Endothelial cell of umbilical vein (primary cell): ENCODE data around the gene DUSP16. TPM values are rescaled to one million over a fixed set of nuclear protein-coding genes. Genes with fewer than 3 reads are reported as not detected.

ENCODE experiments used
- BruUV-seq: library from RNA; stranded (reverse); fragments of 400-500 nt; replicated peaks from 2 replicates; lab custom pipeline; 2021; lab: Mats Ljungman, UMichigan
- CTCF ChIA-PET: fragments of 300-600, 350-600 bp; sonication (Branson Sonifier 250); formaldehyde crosslinking; loops from one replicate; lab custom pipeline; 2021; ENCODE audit warnings: antibody characterized with exemption, inconsistent platforms; lab: Charles Lee
- POLR2A ChIA-PET: fragments of 300-600, 350-600 bp; sonication (Branson Sonifier 250); formaldehyde crosslinking; loops from one replicate; lab custom pipeline; 2021; ENCODE audit warnings: antibody characterized with exemption, inconsistent platforms; lab: Charles Lee
- DNase-seq: peaks from one replicate; pipeline ENCODE4 v3.0.0-alpha.2; 2011; ENCODE audit warnings: low read depth, low spot score
- FAIRE-seq: peaks from 2 replicates; lab custom pipeline; 2011; peaks lifted over from hg19 to GRCh38; lab: Jason Lieb, UNC
- H2AFZ ChIP-seq: 2 replicates; pipeline ENCODE4 v1.6.0; 2012; ENCODE audit warnings: low read depth, low read length, control low read depth, inconsistent platforms
- H3K27ac ChIP-seq: 2 replicates; pipeline ENCODE4 v1.5.1; 2011; ENCODE audit warnings: low read depth, mild to moderate bottlenecking, control low read depth, low read length, moderate library complexity; ENCODE audit not compliant: insufficient read depth
- H3K27me3 ChIP-seq, 2 experiments: 2 replicates each; pipeline versions ENCODE4 v1.6.0 to v1.6.1; 2011; ENCODE audit warnings: low read length in 2 of 2, mixed read lengths in 1 of 2; ENCODE audit not compliant: control insufficient read depth in 2 of 2, insufficient read depth in 2 of 2
- H3K36me3 ChIP-seq, 2 experiments: 2 replicates in 1 of 2; 3 replicates in 1 of 2; pipeline ENCODE4 v1.5.1; 2011; ENCODE audit warnings: low read length in 2 of 2, mild to moderate bottlenecking in 1 of 2, moderate library complexity in 1 of 2; ENCODE audit not compliant: control insufficient read depth in 2 of 2, insufficient read depth in 2 of 2; ENCODE audit errors: extremely low read depth in 1 of 2
- H3K4me1 ChIP-seq: 3 replicates; pipeline ENCODE4 v1.5.1; 2011; ENCODE audit warnings: mild to moderate bottlenecking, low read length; ENCODE audit not compliant: control insufficient read depth, insufficient read depth; ENCODE audit errors: extremely low read depth
- H3K4me2 ChIP-seq: 2 replicates; pipeline ENCODE4 v1.6.1; 2011; ENCODE audit warnings: low read length, control low read depth, mixed read lengths; ENCODE audit not compliant: insufficient read depth
- H3K4me3 ChIP-seq, 3 experiments: fragments of 200-600 bp in 1 of 3; sonication (generic), shearing (Covaris generic) in 1 of 3; replicated peaks in 1 of 3; 2 replicates each; pipeline ENCODE4 v1.5.1; 2011 to 2016; ENCODE audit warnings: control low read depth in 3 of 3, low read length in 3 of 3, mild to moderate bottlenecking in 2 of 3, inconsistent platforms in 1 of 3, low read depth in 1 of 3, moderate library complexity in 1 of 3; ENCODE audit not compliant: insufficient read depth in 1 of 3
- H3K79me2 ChIP-seq: 2 replicates; pipeline ENCODE4 v1.6.0; 2012; ENCODE audit warnings: low read length, inconsistent platforms; ENCODE audit not compliant: control insufficient read depth, insufficient read depth
- H3K9ac ChIP-seq: replicated peaks from 2 replicates; pipeline ENCODE3; 2011; ENCODE audit warnings: low read length, control low read depth; ENCODE audit not compliant: insufficient read depth; ENCODE audit errors: extremely low read depth
- H3K9me1 ChIP-seq: replicated peaks from 3 replicates; pipeline ENCODE4 v1.6.0; 2011; ENCODE audit warnings: mild to moderate bottlenecking, low read length; ENCODE audit not compliant: control insufficient read depth, insufficient read depth; ENCODE audit errors: extremely low read depth
- H3K9me3 ChIP-seq: replicated peaks from 2 replicates; pipeline ENCODE4 v1.5.1; 2012; ENCODE audit warnings: low read length, inconsistent platforms; ENCODE audit not compliant: control insufficient read depth, insufficient read depth
- H4K20me1 ChIP-seq: replicated peaks from 2 replicates; pipeline ENCODE3; 2011; ENCODE audit warnings: mild to moderate bottlenecking, low read length; ENCODE audit not compliant: control insufficient read depth, insufficient read depth; ENCODE audit errors: extremely low read depth
- CTCF ChIP-seq, 2 donors: IDR thresholded peaks; 1 replicate in 1 of 2; 2 replicates in 1 of 2; pipeline ENCODE4 v1.5.1; 2011; ENCODE audit warnings: low read length in 2 of 2, mild to moderate bottlenecking in 2 of 2, moderate library complexity in 2 of 2, control low read depth in 1 of 2, inconsistent platforms in 1 of 2, low read depth in 1 of 2; ENCODE audit not compliant: insufficient read depth in 1 of 2; ENCODE audit errors: extremely low read depth in 1 of 2
- EZH2 ChIP-seq: IDR thresholded peaks from 2 replicates; pipeline ENCODE4 v1.6.1; 2012; ENCODE audit warnings: borderline replicate concordance, low read depth, mild to moderate bottlenecking, moderate library complexity, low read length, inconsistent platforms; ENCODE audit not compliant: severe bottlenecking
- FOS ChIP-seq: IDR thresholded peaks from 2 replicates; pipeline ENCODE4 v1.6.1; 2011; ENCODE audit warnings: mild to moderate bottlenecking, low read length, moderate library complexity, borderline replicate concordance; ENCODE audit not compliant: insufficient read depth
- GATA2 ChIP-seq: IDR thresholded peaks from 2 replicates; pipeline ENCODE4 v1.7.0; 2011; ENCODE audit warnings: low read depth, mild to moderate bottlenecking, moderate library complexity, mixed read lengths, low read length; ENCODE audit not compliant: insufficient read length, insufficient read depth
- JUN ChIP-seq: IDR thresholded peaks from 2 replicates; pipeline ENCODE4 v1.6.1; 2011; ENCODE audit warnings: borderline replicate concordance, low read depth; ENCODE audit not compliant: insufficient read length, insufficient read depth
- MAX ChIP-seq: IDR thresholded peaks from 2 replicates; pipeline ENCODE4 v1.6.1; 2011; ENCODE audit not compliant: insufficient read depth, insufficient read length
- MYC ChIP-seq: IDR thresholded peaks from one replicate; pipeline ENCODE4 v1.6.1; 2011; ENCODE audit warnings: mild to moderate bottlenecking, low read depth, low read length
- POLR2A ChIP-seq: IDR thresholded peaks from 2 replicates; pipeline ENCODE4 v1.6.1; 2012; ENCODE audit warnings: low read depth, mild to moderate bottlenecking, control low read depth, low read length
- POLR2AphosphoS5 ChIP-seq: IDR thresholded peaks from 2 replicates; pipeline ENCODE4 v1.6.1; 2012; ENCODE audit warnings: low read depth, mild to moderate bottlenecking, control low read depth, low read length, moderate library complexity; ENCODE audit not compliant: insufficient read depth
- dilution Hi-C: fragments of 300-500 bp; cut with MboI; formaldehyde crosslinking; loops from one replicate; pipeline ENCODE4 v1.15.0; 2019; ENCODE audit warnings: low sequenced_read_pairs; ENCODE audit not compliant: extremely low pct_ligation_motif_present
- intact Hi-C: fragments of 100-400 bp; cut with micrococcal nuclease; formaldehyde crosslinking; loops from one replicate; pipeline ENCODE4 v1.10.0; 2022
- polyA plus RNA-seq, 4 experiments: library from polyadenylated mRNA; depleted of rRNA in 3 of 4; stranded (reverse) in 3 of 4; unstranded in 1 of 4; fragments of >200 nt; gene quantifications; 2 replicates each; pipeline versions ENCODE4 v1.2.1 to v1.2.3, GENCODE V29; 2011 to 2012; ENCODE audit warnings: missing spikeins in 1 of 4
- total RNA-seq: library from RNA; stranded (reverse); gene quantifications from 2 replicates; pipeline ENCODE4 v1.2.3, GENCODE V29; 2021

DUSP16 gene
- total and polyA plus RNA-seq, 2 donors (not counting 3 experiments of a cell fraction or from before 2014, with no cell fraction given), result 7.4 to 19.5 TPM

- Histone ChIP-seq H2AFZ (no peak overlapping the region), H3K79me2 (no peaks in the 10 kb centered on the region), H3K9ac (no peak overlapping the region), H3K9me1 (no peaks in the 10 kb centered on the region), H3K27ac (no peak overlapping the region), H3K4me2 (no peak overlapping the region), H3K9me3 (no peaks in the 10 kb centered on the region), H3K4me1 (no peaks in the 10 kb centered on the region), H3K36me3 (no peaks in the 10 kb centered on the region), H3K27me3 (no peaks in the 10 kb centered on the region), H4K20me1 (peaks cover 2% of the 10 kb centered on the region), H3K4me3 (no peak overlapping the region)
- dilution Hi-C loops (no loop called here), intact Hi-C loops (no loop called here)
- BruUV-seq, result no TSS peak
- TF ChIP-seq GATA2 (no peak), POLR2A (no peak), FOS (no peak), MAX (no peak), CTCF (IDR thresholded peaks at IDR 0.05; ENCODE audit: extremely low read depth in 1 of 2, insufficient read depth in 1 of 2, low read depth in 1 of 2, low read length in 2 of 2) (no peak), POLR2AphosphoS5 (no peak), JUN (no peak), MYC (no peak), EZH2 (no peak)
- no peak for DNase-seq
- no peak for FAIRE-seq
- ChIA-PET POLR2A (no interaction called here), CTCF (interaction anchor here (1.1 kb wide), 1 partner anchor 145 kb away, joined by 3 read pairs; no protein-coding TSS in a partner anchor)
Observed at GRCh38 chr12:12534166-12534866, 28.3 kb downstream of the DUSP16 start.
